WTC11 (cell line): ENCODE results near the gene DCUN1D1. TPM values are rescaled to one million over a fixed set of nuclear protein-coding genes. Genes with fewer than 3 reads are reported as not detected.

Source experiments
- ATAC-seq: fragments of 200-7000 bp; cut with Tn5 transposase; 2 replicates; pipeline ENCODE4 v1.10.0; 2021; ENCODE audit warnings: mild to moderate bottlenecking, moderate library complexity
- CTCF ChIA-PET: fragments of 300-600 bp; sonication (Branson Sonifier 250); formaldehyde crosslinking; loops from one replicate; lab custom pipeline; 2021; ENCODE audit warnings: antibody characterized with exemption; lab: Charles Lee
- POLR2A ChIA-PET: fragments of 350-600 bp; sonication (Branson Sonifier 250); formaldehyde crosslinking; loops from one replicate; lab custom pipeline; 2021; ENCODE audit warnings: antibody characterized with exemption; lab: Charles Lee
- DNase-seq: peaks from one replicate; pipeline ENCODE4 v3.0.0; 2021; ENCODE audit warnings: low spot score
- H3K27ac Mint-ChIP-seq: 2 replicates; pipeline ENCODE4 v1.8.0; 2021; ENCODE audit warnings: mixed read lengths
- H3K27me3 Mint-ChIP-seq: 2 replicates; pipeline ENCODE4 v1.8.0; 2021; ENCODE audit warnings: low read depth, mild to moderate bottlenecking, moderate library complexity, mixed read lengths
- H3K36me3 Mint-ChIP-seq: 2 replicates; pipeline ENCODE4 v1.8.0; 2021; ENCODE audit warnings: mixed read lengths
- H3K4me1 Mint-ChIP-seq: 2 replicates; pipeline ENCODE4 v1.8.0; 2022; ENCODE audit warnings: mixed read lengths
- H3K4me3 Mint-ChIP-seq: 2 replicates; pipeline ENCODE4 v1.8.0; 2021; ENCODE audit warnings: mild to moderate bottlenecking, moderate library complexity, mixed read lengths
- H3K9me3 Mint-ChIP-seq: 2 replicates; pipeline ENCODE4 v1.8.0; 2021; ENCODE audit warnings: mixed read lengths
- FOXJ3 ChIP-seq: sonication (generic); formaldehyde crosslinking; IDR thresholded peaks from 2 replicates; pipeline ENCODE4 v1.9.0; 2021; ENCODE audit warnings: missing genetic modification reagents, mild to moderate bottlenecking, borderline replicate concordance
- FOXK1 ChIP-seq: sonication (generic); formaldehyde crosslinking; IDR thresholded peaks from 2 replicates; pipeline ENCODE4 v1.8.0; 2022; ENCODE audit warnings: mild to moderate bottlenecking, moderate library complexity, missing genetic modification reagents
- KAT7 ChIP-seq: sonication (generic); formaldehyde crosslinking; IDR thresholded peaks from 2 replicates; pipeline ENCODE4 v1.8.1; 2023; ENCODE audit warnings: missing genetic modification reagents, mild to moderate bottlenecking, borderline replicate concordance
- NFE2L1 ChIP-seq: sonication (generic); formaldehyde crosslinking; IDR thresholded peaks from 2 replicates; pipeline ENCODE4 v1.8.1; 2023; ENCODE audit warnings: missing genetic modification reagents
- TCF7 ChIP-seq: sonication (generic); formaldehyde crosslinking; IDR thresholded peaks from 2 replicates; pipeline ENCODE4 v1.8.0; 2022; ENCODE audit warnings: mild to moderate bottlenecking, low read depth, missing genetic modification reagents, moderate library complexity
- ZNF263 ChIP-seq: sonication (generic); formaldehyde crosslinking; IDR thresholded peaks from 2 replicates; pipeline ENCODE4 v1.8.1; 2022; ENCODE audit warnings: low read depth, mild to moderate bottlenecking, moderate library complexity, missing genetic modification reagents
- ZNF423 ChIP-seq: fragments of 250-450 bp; sonication (Bioruptor Pico); IDR thresholded peaks from 2 replicates; pipeline ENCODE4 v2.1.2; 2022; ENCODE audit warnings: mild to moderate bottlenecking, moderate library complexity
- ZNF671 ChIP-seq: fragments of 250-450 bp; sonication (Bioruptor Pico); IDR thresholded peaks from 2 replicates; pipeline ENCODE4 v1.8.0; 2021; ENCODE audit warnings: mild to moderate bottlenecking
- total RNA-seq: library from RNA; stranded (reverse); gene quantifications from 3 replicates; pipeline ENCODE4 v1.2.3, GENCODE V29; 2021
- TF ChIP-seq, protein P1 (sequence below): sonication (generic); formaldehyde crosslinking; IDR thresholded peaks from 2 replicates; pipeline ENCODE4 v1.8.1; 2022; ENCODE audit warnings: low read depth, mild to moderate bottlenecking, moderate library complexity, missing genetic modification reagents, borderline replicate concordance
- TF ChIP-seq, protein P2 (sequence below): fragments of 250-450 bp; sonication (Bioruptor Pico); IDR thresholded peaks from 2 replicates; pipeline ENCODE4 v1.9.0; 2021; ENCODE audit warnings: mild to moderate bottlenecking, borderline replicate concordance
- TF ChIP-seq, protein P3 (sequence below): sonication (generic); formaldehyde crosslinking; IDR thresholded peaks from 2 replicates; pipeline ENCODE4 v1.8.0; 2023; ENCODE audit warnings: mild to moderate bottlenecking, missing genetic modification reagents
- TF ChIP-seq, protein P4 (sequence below): fragments of 200-600 bp; IDR thresholded peaks from 2 replicates; pipeline ENCODE4 v1.8.0; 2022; ENCODE audit warnings: antibody characterized with exemption

The DCUN1D1 gene
- total RNA-seq, 1 experiment from 2014 or later = 64.5 TPM

DNA sequence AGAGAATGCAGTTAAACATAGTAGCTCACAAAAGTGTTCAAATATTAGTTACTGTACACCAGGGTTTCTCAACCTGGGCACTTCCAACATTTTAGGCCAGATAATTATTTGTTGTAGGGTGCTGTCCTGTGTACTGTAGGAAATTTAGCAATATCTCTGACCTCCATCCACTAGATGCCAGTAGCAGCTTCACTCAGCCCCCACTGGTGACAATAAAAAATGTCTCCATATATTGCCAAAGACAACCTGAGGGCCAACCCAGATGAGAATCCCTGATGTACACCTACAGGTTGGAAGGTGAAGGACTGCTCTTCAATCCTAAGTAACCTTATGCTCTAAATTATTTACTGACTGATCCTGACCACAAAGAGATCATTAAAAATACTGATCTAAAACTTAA is 32.5 kb downstream of the DCUN1D1 start (continued):
- TF ChIP-seq, protein P1, sequence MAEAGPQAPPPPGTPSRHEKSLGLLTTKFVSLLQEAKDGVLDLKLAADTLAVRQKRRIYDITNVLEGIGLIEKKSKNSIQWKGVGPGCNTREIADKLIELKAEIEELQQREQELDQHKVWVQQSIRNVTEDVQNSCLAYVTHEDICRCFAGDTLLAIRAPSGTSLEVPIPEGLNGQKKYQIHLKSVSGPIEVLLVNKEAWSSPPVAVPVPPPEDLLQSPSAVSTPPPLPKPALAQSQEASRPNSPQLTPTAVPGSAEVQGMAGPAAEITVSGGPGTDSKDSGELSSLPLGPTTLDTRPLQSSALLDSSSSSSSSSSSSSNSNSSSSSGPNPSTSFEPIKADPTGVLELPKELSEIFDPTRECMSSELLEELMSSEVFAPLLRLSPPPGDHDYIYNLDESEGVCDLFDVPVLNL = no peak
- TF ChIP-seq ZNF263 (CRISPR knock-in tag) (no peak), TCF7 (CRISPR knock-in tag) (no peak), ZNF671 (CRISPR knock-in tag) (no peak), FOXK1 (CRISPR knock-in tag) (no peak)
- TF ChIP-seq, protein P2, sequence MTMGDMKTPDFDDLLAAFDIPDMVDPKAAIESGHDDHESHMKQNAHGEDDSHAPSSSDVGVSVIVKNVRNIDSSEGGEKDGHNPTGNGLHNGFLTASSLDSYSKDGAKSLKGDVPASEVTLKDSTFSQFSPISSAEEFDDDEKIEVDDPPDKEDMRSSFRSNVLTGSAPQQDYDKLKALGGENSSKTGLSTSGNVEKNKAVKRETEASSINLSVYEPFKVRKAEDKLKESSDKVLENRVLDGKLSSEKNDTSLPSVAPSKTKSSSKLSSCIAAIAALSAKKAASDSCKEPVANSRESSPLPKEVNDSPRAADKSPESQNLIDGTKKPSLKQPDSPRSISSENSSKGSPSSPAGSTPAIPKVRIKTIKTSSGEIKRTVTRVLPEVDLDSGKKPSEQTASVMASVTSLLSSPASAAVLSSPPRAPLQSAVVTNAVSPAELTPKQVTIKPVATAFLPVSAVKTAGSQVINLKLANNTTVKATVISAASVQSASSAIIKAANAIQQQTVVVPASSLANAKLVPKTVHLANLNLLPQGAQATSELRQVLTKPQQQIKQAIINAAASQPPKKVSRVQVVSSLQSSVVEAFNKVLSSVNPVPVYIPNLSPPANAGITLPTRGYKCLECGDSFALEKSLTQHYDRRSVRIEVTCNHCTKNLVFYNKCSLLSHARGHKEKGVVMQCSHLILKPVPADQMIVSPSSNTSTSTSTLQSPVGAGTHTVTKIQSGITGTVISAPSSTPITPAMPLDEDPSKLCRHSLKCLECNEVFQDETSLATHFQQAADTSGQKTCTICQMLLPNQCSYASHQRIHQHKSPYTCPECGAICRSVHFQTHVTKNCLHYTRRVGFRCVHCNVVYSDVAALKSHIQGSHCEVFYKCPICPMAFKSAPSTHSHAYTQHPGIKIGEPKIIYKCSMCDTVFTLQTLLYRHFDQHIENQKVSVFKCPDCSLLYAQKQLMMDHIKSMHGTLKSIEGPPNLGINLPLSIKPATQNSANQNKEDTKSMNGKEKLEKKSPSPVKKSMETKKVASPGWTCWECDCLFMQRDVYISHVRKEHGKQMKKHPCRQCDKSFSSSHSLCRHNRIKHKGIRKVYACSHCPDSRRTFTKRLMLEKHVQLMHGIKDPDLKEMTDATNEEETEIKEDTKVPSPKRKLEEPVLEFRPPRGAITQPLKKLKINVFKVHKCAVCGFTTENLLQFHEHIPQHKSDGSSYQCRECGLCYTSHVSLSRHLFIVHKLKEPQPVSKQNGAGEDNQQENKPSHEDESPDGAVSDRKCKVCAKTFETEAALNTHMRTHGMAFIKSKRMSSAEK (CRISPR knock-in tag) = no peak

DNA sequence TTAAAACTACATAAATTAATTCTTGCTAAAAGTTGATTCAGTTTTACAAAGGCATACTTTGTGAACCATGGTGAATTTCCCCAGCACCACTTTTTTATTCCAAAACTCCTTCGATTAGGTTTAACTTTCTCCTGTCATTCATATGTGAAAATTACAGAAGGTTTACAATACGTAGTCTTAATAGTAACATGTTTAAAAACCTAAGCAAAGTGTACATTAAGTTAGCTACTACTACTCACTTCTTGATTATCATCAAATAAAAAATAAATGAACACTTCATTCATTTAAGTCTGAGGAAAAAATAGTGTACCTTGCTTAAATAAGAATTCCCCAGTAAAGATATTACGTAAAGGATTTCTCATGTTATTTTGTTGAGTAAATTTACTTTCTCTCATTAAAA is 38.6 kb downstream of the DCUN1D1 start:
- no peak overlapping the region for H3K27ac Mint-ChIP-seq
- no peak for TF ChIP-seq FOXK1 (CRISPR knock-in tag)
- TF ChIP-seq, protein P2 (CRISPR knock-in tag) = no peak
- TF ChIP-seq, protein P3, sequence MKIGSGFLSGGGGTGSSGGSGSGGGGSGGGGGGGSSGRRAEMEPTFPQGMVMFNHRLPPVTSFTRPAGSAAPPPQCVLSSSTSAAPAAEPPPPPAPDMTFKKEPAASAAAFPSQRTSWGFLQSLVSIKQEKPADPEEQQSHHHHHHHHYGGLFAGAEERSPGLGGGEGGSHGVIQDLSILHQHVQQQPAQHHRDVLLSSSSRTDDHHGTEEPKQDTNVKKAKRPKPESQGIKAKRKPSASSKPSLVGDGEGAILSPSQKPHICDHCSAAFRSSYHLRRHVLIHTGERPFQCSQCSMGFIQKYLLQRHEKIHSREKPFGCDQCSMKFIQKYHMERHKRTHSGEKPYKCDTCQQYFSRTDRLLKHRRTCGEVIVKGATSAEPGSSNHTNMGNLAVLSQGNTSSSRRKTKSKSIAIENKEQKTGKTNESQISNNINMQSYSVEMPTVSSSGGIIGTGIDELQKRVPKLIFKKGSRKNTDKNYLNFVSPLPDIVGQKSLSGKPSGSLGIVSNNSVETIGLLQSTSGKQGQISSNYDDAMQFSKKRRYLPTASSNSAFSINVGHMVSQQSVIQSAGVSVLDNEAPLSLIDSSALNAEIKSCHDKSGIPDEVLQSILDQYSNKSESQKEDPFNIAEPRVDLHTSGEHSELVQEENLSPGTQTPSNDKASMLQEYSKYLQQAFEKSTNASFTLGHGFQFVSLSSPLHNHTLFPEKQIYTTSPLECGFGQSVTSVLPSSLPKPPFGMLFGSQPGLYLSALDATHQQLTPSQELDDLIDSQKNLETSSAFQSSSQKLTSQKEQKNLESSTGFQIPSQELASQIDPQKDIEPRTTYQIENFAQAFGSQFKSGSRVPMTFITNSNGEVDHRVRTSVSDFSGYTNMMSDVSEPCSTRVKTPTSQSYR (CRISPR knock-in tag) = no peak
- TF ChIP-seq NFE2L1 (CRISPR knock-in tag) = no peak
- no peak for TF ChIP-seq FOXJ3 (CRISPR knock-in tag)
- no peak for TF ChIP-seq ZNF423 (CRISPR knock-in tag)
- TF ChIP-seq KAT7 (CRISPR knock-in tag) = no peak
- TF ChIP-seq, protein P1 = no peak
- TF ChIP-seq, protein P4, sequence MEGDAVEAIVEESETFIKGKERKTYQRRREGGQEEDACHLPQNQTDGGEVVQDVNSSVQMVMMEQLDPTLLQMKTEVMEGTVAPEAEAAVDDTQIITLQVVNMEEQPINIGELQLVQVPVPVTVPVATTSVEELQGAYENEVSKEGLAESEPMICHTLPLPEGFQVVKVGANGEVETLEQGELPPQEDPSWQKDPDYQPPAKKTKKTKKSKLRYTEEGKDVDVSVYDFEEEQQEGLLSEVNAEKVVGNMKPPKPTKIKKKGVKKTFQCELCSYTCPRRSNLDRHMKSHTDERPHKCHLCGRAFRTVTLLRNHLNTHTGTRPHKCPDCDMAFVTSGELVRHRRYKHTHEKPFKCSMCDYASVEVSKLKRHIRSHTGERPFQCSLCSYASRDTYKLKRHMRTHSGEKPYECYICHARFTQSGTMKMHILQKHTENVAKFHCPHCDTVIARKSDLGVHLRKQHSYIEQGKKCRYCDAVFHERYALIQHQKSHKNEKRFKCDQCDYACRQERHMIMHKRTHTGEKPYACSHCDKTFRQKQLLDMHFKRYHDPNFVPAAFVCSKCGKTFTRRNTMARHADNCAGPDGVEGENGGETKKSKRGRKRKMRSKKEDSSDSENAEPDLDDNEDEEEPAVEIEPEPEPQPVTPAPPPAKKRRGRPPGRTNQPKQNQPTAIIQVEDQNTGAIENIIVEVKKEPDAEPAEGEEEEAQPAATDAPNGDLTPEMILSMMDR = no peak
- ATAC-seq (no peak), DNase-seq (no peak)
- ChIA-PET POLR2A (no interaction called here), CTCF (no interaction called here)
- peaks cover 53% of the 10 kb centered on the region for H3K4me1 Mint-ChIP-seq
- no peaks in the 10 kb centered on the region for H3K27me3 Mint-ChIP-seq
- no peak overlapping the region for H3K4me3 Mint-ChIP-seq
- H3K9me3 Mint-ChIP-seq = no peaks in the 10 kb centered on the region
- H3K36me3 Mint-ChIP-seq = peaks cover 22% of the 10 kb centered on the region
